GM19452 (cell line): ENCODE results near the gene ZBTB7C.

Source experiments
- ATAC-seq: cut with Tn5 transposase; IDR thresholded peaks from one replicate; pipeline ENCODE4 v1.9.1; 2021; ENCODE audit not compliant: unreplicated experiment

The ZBTB7C gene

GRCh38 chr18:48199399-48199798 is 209.8 kb downstream of the ZBTB7C start:
- no peak for ATAC-seq

- no peak for ATAC-seq
These were observed 211.4 kb downstream of the ZBTB7C start for GRCh38 chr18:48197819-48198218.

- ATAC-seq = no peak
These were observed 213.4 kb downstream of the ZBTB7C start for GRCh38 chr18:48195787-48196186.

GRCh38 chr18:48194591-48195181 is 214.5 kb downstream of the ZBTB7C start:
- ATAC-seq = no peak

- ATAC-seq = no peak
These were observed 215.4 kb downstream of the ZBTB7C start for GRCh38 chr18:48193521-48194492.

GRCh38 chr18:48192542-48192941 is 216.6 kb downstream of the ZBTB7C start:
- no peak for ATAC-seq

GRCh38 chr18:48191494-48191893 is 217.7 kb downstream of the ZBTB7C start:
- no peak for ATAC-seq

GRCh38 chr18:48190994-48191393 is 218.2 kb downstream of the ZBTB7C start:
- no peak for ATAC-seq

- no peak for ATAC-seq
These were observed 220.6 kb downstream of the ZBTB7C start for GRCh38 chr18:48188609-48189008.

GRCh38 chr18:48186861-48187260 is 222.3 kb downstream of the ZBTB7C start:
- no peak for ATAC-seq

- no peak for ATAC-seq
These were observed 222.9 kb downstream of the ZBTB7C start for GRCh38 chr18:48186131-48186766.

- ATAC-seq = no peak
These were observed 225.1 kb downstream of the ZBTB7C start for GRCh38 chr18:48184118-48184517.

GRCh38 chr18:48183613-48184012 is 225.6 kb downstream of the ZBTB7C start:
- ATAC-seq = no peak

- no peak for ATAC-seq
These were observed 226.4 kb downstream of the ZBTB7C start for GRCh38 chr18:48182779-48183178.

- no peak for ATAC-seq
These were observed 227.3 kb downstream of the ZBTB7C start for GRCh38 chr18:48181857-48182256.

- no peak for ATAC-seq
These were observed 227.9 kb downstream of the ZBTB7C start for GRCh38 chr18:48181087-48181823.

- no peak for ATAC-seq
These were observed 229.5 kb downstream of the ZBTB7C start for GRCh38 chr18:48179666-48180065.

- no peak for ATAC-seq
These were observed 230.2 kb downstream of the ZBTB7C start for GRCh38 chr18:48179001-48179400.

GRCh38 chr18:48176909-48177308 is 232.3 kb downstream of the ZBTB7C start:
- no peak for ATAC-seq

GRCh38 chr18:48173557-48173956 is 235.6 kb downstream of the ZBTB7C start:
- no peak for ATAC-seq
